Esophagus squamous epithelium (tissue), 5 donors: ENCODE results near the gene GPR176. TPM values are rescaled to one million over a fixed set of nuclear protein-coding genes. Genes with fewer than 3 reads are reported as not detected.
"Not testable (repeated sequence)": the region's sequence is repeated elsewhere in the genome, so short reads cannot be mapped to it uniquely, and the experiment has no call there.

Experiments used
- DNase-seq: peaks from one replicate; lab custom pipeline; 2025; lab: John Stamatoyannopoulos, UW
- H3K27ac ChIP-seq, 4 donors: fragments of 200-600 bp; sonication (generic); one replicate each; pipeline ENCODE4 v1.5.1; 2016 to 2019; ENCODE audit warnings: mild to moderate bottlenecking in 1 of 4
- H3K27me3 ChIP-seq, 4 donors: fragments of 200-600 bp; sonication (generic); 1 replicate in 3 of 4; 2 replicates in 1 of 4; pipeline versions ENCODE4 v1.5.1 to v1.6.0; 2017 to 2021; ENCODE audit warnings: antibody characterized with exemption in 1 of 4
- H3K36me3 ChIP-seq, 3 donors: fragments of 200-600 bp; sonication (generic); one replicate each; pipeline ENCODE4 v1.5.1; 2016 to 2019
- H3K4me1 ChIP-seq, 3 donors: fragments of 200-600 bp; sonication (generic); one replicate each; pipeline ENCODE4 v1.5.1; 2017 to 2019
- H3K4me3 ChIP-seq, 4 donors: fragments of 200-600 bp; sonication (generic); 1 replicate in 3 of 4; 2 replicates in 1 of 4; pipeline ENCODE4 v1.5.1; 2016 to 2019; ENCODE audit warnings: mild to moderate bottlenecking in 2 of 4, moderate library complexity in 1 of 4
- H3K9me3 ChIP-seq, 3 donors: fragments of 200-600 bp; sonication (generic); one replicate each; pipeline ENCODE4 v1.5.1; 2016 to 2019
- POLR2A ChIP-seq, 4 donors: fragments of 450-650 bp; IDR thresholded peaks; one replicate each; pipeline ENCODE4 v1.6.1; 2017; ENCODE audit warnings: antibody characterized with exemption in 4 of 4, mild to moderate bottlenecking in 4 of 4, moderate library complexity in 3 of 4
- WGBS, 2 donors: methylation state at CpG; one replicate each; pipeline ENCODE4 v1.1.5; 2018; 5-methylcytosine and 5-hydroxymethylcytosine counted together
- intact Hi-C: fragments of 100-400 bp; cut with DNase I; formaldehyde crosslinking; loops from one replicate; pipeline ENCODE4 v1.15.0; 2022
- total RNA-seq, 4 donors: library from RNA; depleted of rRNA; stranded (reverse); fragments of >200 nt; gene quantifications; one replicate each; pipeline ENCODE4 v1.1.0, GENCODE V29; 2016
- TF ChIP-seq, protein P1 (sequence below), 6 experiments: fragments of 450-650 bp in 4 of 6; fragments of 200-600 bp in 2 of 6; sonication (generic) in 2 of 6; IDR thresholded peaks; one replicate each; pipeline ENCODE4 v1.5.1; 2016 to 2019; ENCODE audit warnings: antibody characterized with exemption in 6 of 6, mild to moderate bottlenecking in 4 of 6, moderate library complexity in 4 of 6
- donor health status: DM: yes; HTN: yes; CAD: no.

The GPR176 gene
- total RNA-seq, 4 donors from 2014 or later, result 1.1 to 5.0 (median 4.0) TPM; not detected in 1

- Histone ChIP-seq H3K27ac (no peak overlapping the region), H3K27me3 (no peaks in the 10 kb centered on the region), H3K9me3 (no peaks in the 10 kb centered on the region), H3K4me3 (no peak overlapping the region), H3K4me1 (no peaks in the 10 kb centered on the region), H3K36me3 (no peaks in the 10 kb centered on the region)
- DNase-seq, result no peak
- intact Hi-C loops, result no loop called here
- WGBS, 2 donors, result 80 to 82% methylated on average over 3 of the region's 3 CpGs
- no peak for TF ChIP-seq POLR2A (IDR thresholded peaks at IDR 0.05)
- TF ChIP-seq, protein P1, sequence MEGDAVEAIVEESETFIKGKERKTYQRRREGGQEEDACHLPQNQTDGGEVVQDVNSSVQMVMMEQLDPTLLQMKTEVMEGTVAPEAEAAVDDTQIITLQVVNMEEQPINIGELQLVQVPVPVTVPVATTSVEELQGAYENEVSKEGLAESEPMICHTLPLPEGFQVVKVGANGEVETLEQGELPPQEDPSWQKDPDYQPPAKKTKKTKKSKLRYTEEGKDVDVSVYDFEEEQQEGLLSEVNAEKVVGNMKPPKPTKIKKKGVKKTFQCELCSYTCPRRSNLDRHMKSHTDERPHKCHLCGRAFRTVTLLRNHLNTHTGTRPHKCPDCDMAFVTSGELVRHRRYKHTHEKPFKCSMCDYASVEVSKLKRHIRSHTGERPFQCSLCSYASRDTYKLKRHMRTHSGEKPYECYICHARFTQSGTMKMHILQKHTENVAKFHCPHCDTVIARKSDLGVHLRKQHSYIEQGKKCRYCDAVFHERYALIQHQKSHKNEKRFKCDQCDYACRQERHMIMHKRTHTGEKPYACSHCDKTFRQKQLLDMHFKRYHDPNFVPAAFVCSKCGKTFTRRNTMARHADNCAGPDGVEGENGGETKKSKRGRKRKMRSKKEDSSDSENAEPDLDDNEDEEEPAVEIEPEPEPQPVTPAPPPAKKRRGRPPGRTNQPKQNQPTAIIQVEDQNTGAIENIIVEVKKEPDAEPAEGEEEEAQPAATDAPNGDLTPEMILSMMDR (IDR thresholded peaks at IDR 0.05), result no peak
Measured at GRCh38 chr15:39898317-39898716, 21.7 kb downstream of the GPR176 start.

GRCh38 chr15:39896846-39897245 is 23.2 kb downstream of the GPR176 start:
- no peak overlapping the region for H3K4me3 ChIP-seq
- no peaks in the 10 kb centered on the region for H3K36me3 ChIP-seq
- DNase-seq, result no peak
- WGBS, 2 donors, result 45 to 67% methylated on average over 1 of the region's 1 CpG
- no peaks in the 10 kb centered on the region for H3K9me3 ChIP-seq
- no peak overlapping the region for H3K27ac ChIP-seq
- intact Hi-C loops, result no loop called here
- H3K4me1 ChIP-seq, result no peaks in the 10 kb centered on the region
- TF ChIP-seq, protein P1 (IDR thresholded peaks at IDR 0.05), result no peak
- TF ChIP-seq POLR2A (IDR thresholded peaks at IDR 0.05), result no peak
- no peaks in the 10 kb centered on the region for H3K27me3 ChIP-seq

GRCh38 chr15:39896101-39896500 is 24.0 kb downstream of the GPR176 start:
- no peaks in the 10 kb centered on the region for H3K36me3 ChIP-seq
- no peak overlapping the region for H3K4me3 ChIP-seq
- no peaks in the 10 kb centered on the region for H3K4me1 ChIP-seq
- no peak overlapping the region for H3K27ac ChIP-seq
- WGBS, 2 donors, result 91 to 93% methylated on average over 1 of the region's 1 CpG
- intact Hi-C loops, result no loop called here
- no peak for TF ChIP-seq POLR2A (IDR thresholded peaks at IDR 0.05)
- TF ChIP-seq, protein P1 (IDR thresholded peaks at IDR 0.05), result no peak
- H3K9me3 ChIP-seq, result no peaks in the 10 kb centered on the region
- no peaks in the 10 kb centered on the region for H3K27me3 ChIP-seq
- no peak for DNase-seq

DNA sequence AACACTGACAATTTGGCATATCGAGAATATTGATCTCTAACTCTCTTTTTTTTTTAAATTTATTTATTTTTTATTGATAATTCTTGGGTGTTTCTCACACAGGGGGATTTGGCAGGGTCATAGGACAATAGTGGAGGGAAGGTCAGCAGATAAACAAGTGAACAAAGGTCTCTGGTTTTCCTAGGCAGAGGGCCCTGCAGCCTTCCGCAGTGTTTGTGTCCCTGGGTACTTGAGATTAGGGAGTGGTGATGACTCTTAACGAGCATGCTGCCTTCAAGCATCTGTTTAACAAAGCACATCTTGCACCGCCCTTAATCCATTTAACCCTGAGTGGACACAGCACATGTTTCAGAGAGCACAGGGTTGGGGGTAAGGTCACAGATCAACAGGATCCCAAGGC is 27.0 kb downstream of the GPR176 start:
- 76 to 82% methylated on average over 2 of the region's 4 CpGs for WGBS, 2 donors

GRCh38 chr15:39892418-39892817 is 27.6 kb downstream of the GPR176 start:
- Histone ChIP-seq H3K27me3 (no peaks in the 10 kb centered on the region), H3K36me3 (no peaks in the 10 kb centered on the region), H3K27ac (no peak overlapping the region), H3K9me3 (no peaks in the 10 kb centered on the region), H3K4me3 (no peak overlapping the region), H3K4me1 (no peaks in the 10 kb centered on the region)
- TF ChIP-seq POLR2A (IDR thresholded peaks at IDR 0.05), result no peak
- TF ChIP-seq, protein P1 (IDR thresholded peaks at IDR 0.05), result no peak
- intact Hi-C loops, result no loop called here
- 86 to 93% methylated on average over 5 of the region's 5 CpGs for WGBS, 2 donors
- no peak for DNase-seq

More for the DNA sequence above, 27.0 kb downstream of the GPR176 start:
- H3K27ac ChIP-seq, H3K36me3 ChIP-seq, DNase-seq, H3K4me3 ChIP-seq, H3K4me1 ChIP-seq, H3K9me3 ChIP-seq, intact Hi-C loops, H3K27me3 ChIP-seq: not testable (repeated sequence)

- intact Hi-C loops, result no loop called here
- no peaks in the 10 kb centered on the region for H3K27me3 ChIP-seq
- DNase-seq, result no peak
- H3K4me3 ChIP-seq, result no peak overlapping the region
- H3K27ac ChIP-seq, result no peak overlapping the region
- H3K4me1 ChIP-seq, result no peaks in the 10 kb centered on the region
- TF ChIP-seq, protein P1 (IDR thresholded peaks at IDR 0.05), result no peak
- no peak for TF ChIP-seq POLR2A (IDR thresholded peaks at IDR 0.05)
- no peaks in the 10 kb centered on the region for H3K36me3 ChIP-seq
- H3K9me3 ChIP-seq, result no peaks in the 10 kb centered on the region
Measured at GRCh38 chr15:39890621-39891020, 29.4 kb downstream of the GPR176 start.
